GM12878 (cell line): Measurements from ENCODE around the gene SSNA1. TPM values are rescaled to one million over a fixed set of nuclear protein-coding genes. Genes with fewer than 3 reads are reported as not detected.
A peak's percentile ranks its signal among the peaks of the same experiment; 100 is the strongest.

Experiments used
- BRCA1 ChIP-seq: IDR thresholded peaks from 2 replicates; pipeline ENCODE4 v1.6.1; 2011; ENCODE audit warnings: low read depth, low read length, improper control_type of control experiment
- CBX3 ChIP-seq: fragments of 200-600 bp; sonication (generic); IDR thresholded peaks from 2 replicates; pipeline ENCODE4 v1.6.1; 2016; ENCODE audit warnings: low read depth, borderline replicate concordance
- CHD4 ChIP-seq: fragments of 200-600 bp; sonication (generic); IDR thresholded peaks from 2 replicates; pipeline ENCODE4 v1.6.1; 2016; ENCODE audit warnings: mild to moderate bottlenecking
- FOS ChIP-seq: IDR thresholded peaks from 3 replicates; pipeline ENCODE4 v1.6.1; 2011; ENCODE audit warnings: borderline replicate concordance; ENCODE audit not compliant: insufficient read length; ENCODE audit errors: extremely low read depth
- KDM1A ChIP-seq: fragments of 200-600 bp; sonication (generic); IDR thresholded peaks from 2 replicates; pipeline ENCODE4 v1.6.1; 2016; ENCODE audit warnings: borderline replicate concordance
- MAX ChIP-seq: IDR thresholded peaks from 2 replicates; pipeline ENCODE4 v1.6.1; 2012; ENCODE audit warnings: low read depth, low read length, improper control_type of control experiment
- NKRF ChIP-seq: fragments of 450-650 bp; conservative IDR thresholded peaks from 2 replicates; pipeline ENCODE4 v1.6.1; 2017; ENCODE audit warnings: mild to moderate bottlenecking, moderate library complexity
- NR2C2 ChIP-seq: IDR thresholded peaks from 2 replicates; pipeline ENCODE4 v1.6.1; 2011; ENCODE audit warnings: borderline replicate concordance, low read depth; ENCODE audit not compliant: control insufficient read depth, insufficient read length
- NRF1 ChIP-seq: conservative IDR thresholded peaks from 2 replicates; pipeline ENCODE4 v1.6.1; 2011; ENCODE audit warnings: mild to moderate bottlenecking, low read depth, low read length, improper control_type of control experiment
- SUZ12 ChIP-seq: fragments of 200-600 bp; sonication (generic); IDR thresholded peaks from one replicate; pipeline ENCODE4 v1.6.1; 2018; ENCODE audit warnings: antibody characterized with exemption, mild to moderate bottlenecking; ENCODE audit not compliant: unreplicated experiment
- TCF12 ChIP-seq: IDR thresholded peaks from 2 replicates; pipeline ENCODE4 v1.6.1; 2011; ENCODE audit warnings: low read depth, mild to moderate bottlenecking, low read length
- polyA plus RNA-seq, 11 experiments: library from polyadenylated mRNA; depleted of rRNA in 4 of 11; unstranded in 6 of 11; stranded (reverse) in 5 of 11; fragments of >200 nt; fragmentation: Nextera tagmentation in 4 of 11; fragmentation: Illumina TruSeq in 1 of 11; extraction: Ambion mirVana in 4 of 11; extraction: Trizol in 1 of 11; gene quantifications; 1 replicate in 1 of 11; 2 replicates in 10 of 11; pipeline versions ENCODE4 v1.2.1 to v1.2.3, GENCODE V29; 2011 to 2016; ENCODE audit warnings: inconsistent platforms in 2 of 11, missing spikeins in 2 of 11, low read depth in 1 of 11
- total RNA-seq, 4 experiments: library from RNA; depleted of rRNA in 3 of 4; stranded (reverse); fragments of >200 nt in 3 of 4; fragmentation: Illumina TruSeq in 1 of 4; extraction: Trizol in 1 of 4; gene quantifications; 2 replicates each; pipeline versions ENCODE4 v1.2.1 to v1.2.3, GENCODE V29; 2013 to 2021

Gene SSNA1
- total and polyA plus RNA-seq, 10 of the 15 experiments (the other 5 are each of a cell fraction or from before 2014, with no cell fraction given) = 0.63 to 139 (median 78.0) TPM

- no peak for TF ChIP-seq FOS
- TF ChIP-seq TCF12 = 0 out of 2 replicates have a peak, but pooled peaks have one; percentile 5
- no peak for TF ChIP-seq KDM1A
- TF ChIP-seq NKRF = peak; percentile 25
- no peak for TF ChIP-seq BRCA1
- peak; percentile 33; the same call in 1 of the 2 replicates for TF ChIP-seq NRF1
- TF ChIP-seq SUZ12 = no peak
- TF ChIP-seq CBX3 = no peak
- no peak for TF ChIP-seq NR2C2
- no peak for TF ChIP-seq CHD4
- TF ChIP-seq MAX = no peak
These were observed 19.3 kb upstream of the SSNA1 start (continued) for GRCh38 chr9:137168904-137169856.
